ENCODE results near the gene IL17RB. TPM values are rescaled to one million over a fixed set of nuclear protein-coding genes. Genes with fewer than 3 reads are reported as not detected.

The IL17RB gene
- total and polyA plus RNA-seq, 2 of the 8 experiments (the other 6 are each of a cell fraction or from before 2014, with no cell fraction given) = 7.0 to 24.6 TPM

- H2BK15ac ChIP-seq (ENCODE audit: low read length) = no peak overlapping the region
- H3K4me2 ChIP-seq (ENCODE audit: insufficient read depth in 1 of 2, low read depth in 2 of 2, low read length in 2 of 2) = no peak overlapping the region; a peak in 1 of 4 replicates
- H4K8ac ChIP-seq (ENCODE audit: extremely low read depth, insufficient read depth, low read length) = no peak overlapping the region
- ChIA-PET CTCF (ENCODE audit: partially characterized antibody) (interaction anchor here (0.6 to 1.4 kb wide), 2 partner anchors 26 to 232 kb away, joined by 3 read pairs; no protein-coding TSS in a partner anchor), POLR2A (ENCODE audit: partially characterized antibody) (interaction anchor here (1.5 kb wide), 1 partner anchor 125 kb away, joined by 3 read pairs; no protein-coding TSS in a partner anchor)
- H3K9me3 ChIP-seq (ENCODE audit: insufficient read depth in 2 of 2, low read depth in 1 of 2, low read length in 1 of 2) = no peaks in the 10 kb centered on the region
- H3K79me1 ChIP-seq (ENCODE audit: low read depth, low read length) = no peaks in the 10 kb centered on the region
- no peak overlapping the region for H3K23ac ChIP-seq (ENCODE audit: insufficient read length)
- no peaks in the 10 kb centered on the region for H4K20me1 ChIP-seq (replicated peaks in 1 of 2; ENCODE audit: control insufficient read depth in 1 of 2, insufficient read depth in 2 of 2, low read length in 2 of 2)
- H3K4me3 ChIP-seq (ENCODE audit: extremely low read depth in 1 of 4, insufficient read depth in 2 of 4, low read depth in 3 of 4, low read length in 4 of 4) = no peak overlapping the region
- TF ChIP-seq CTBP2 (IDR thresholded peaks at IDR 0.05; ENCODE audit: borderline replicate concordance, insufficient read depth, insufficient read length, low read length) = no peak
- TF ChIP-seq TBP (IDR thresholded peaks at IDR 0.05; ENCODE audit: low read depth, low read length) = no peak
- no peak for TF ChIP-seq POU5F1 (IDR thresholded peaks at IDR 0.05; ENCODE audit: low read depth, low read length)
- no peaks in the 10 kb centered on the region for H3K27me3 ChIP-seq (replicated peaks in 1 of 4; ENCODE audit: control insufficient read depth in 3 of 4, extremely low read depth in 1 of 4, insufficient read depth in 3 of 4, low read length in 3 of 4)
- no peak overlapping the region for H3K14ac ChIP-seq (ENCODE audit: insufficient read length)
- H3K79me2 ChIP-seq (ENCODE audit: control insufficient read depth in 1 of 2, insufficient read depth in 2 of 2, low read length in 2 of 2) = no peaks in the 10 kb centered on the region
- H3K36me3 ChIP-seq (ENCODE audit: control insufficient read depth in 2 of 4, insufficient read depth in 4 of 4, low read length in 3 of 4) = no peaks in the 10 kb centered on the region; a peak in 1 of 8 replicates
- DNase-seq (ENCODE audit: low read depth in 1 of 2, low spot score in 2 of 2) (no peak), FAIRE-seq (no peak)
- H2BK120ac ChIP-seq (replicated peaks; ENCODE audit: low read depth, low read length) = no peak overlapping the region
- H3K27ac ChIP-seq (ENCODE audit: low read depth, low read length) = no peak overlapping the region
- H3K9ac ChIP-seq (replicated peaks in 1 of 4; ENCODE audit: extremely low read depth in 1 of 4, low read depth in 3 of 4, low read length in 3 of 4) = no peak overlapping the region
- H2AFZ ChIP-seq (ENCODE audit: low read length) = no peak overlapping the region
- no peaks in the 10 kb centered on the region; the same call in 1 of the 2 replicates for H3K23me2 ChIP-seq (ENCODE audit: low read depth, low read length)
- H3K18ac ChIP-seq (ENCODE audit: extremely low read depth, low read length) = no peak overlapping the region
- no peak overlapping the region for H3K4ac ChIP-seq (replicated peaks; ENCODE audit: insufficient read length, low read depth, low read length)
- no peak overlapping the region for H2AK5ac ChIP-seq (ENCODE audit: low read depth, low read length)
- no peak overlapping the region for H2BK12ac ChIP-seq (ENCODE audit: low read depth, low read length)
- WGBS, 2 experiments (ENCODE audit: extremely low coverage in 1 of 2, insufficient coverage in 1 of 2, insufficient read length in 1 of 2, insufficient replicate concordance in 2 of 2, low coverage in 1 of 2, low lambda C conversion rate in 2 of 2, missing lambda C conversion rate in 1 of 2) = 66% methylated on average over 2 of the region's 2 CpGs; no CpG with 5 or more reads in 1 of the 2 experiments
- no peak overlapping the region for H4K5ac ChIP-seq (ENCODE audit: insufficient read length, low read depth, low read length)
- H4K91ac ChIP-seq (replicated peaks; ENCODE audit: insufficient read length, low read length) = no peak overlapping the region
- H3K4me1 ChIP-seq (replicated peaks in 1 of 4; ENCODE audit: control insufficient read depth in 3 of 4, insufficient read depth in 4 of 4, low read length in 3 of 4) = no peaks in the 10 kb centered on the region
- H2BK20ac ChIP-seq (ENCODE audit: low read length) = no peak overlapping the region
- no peak overlapping the region for H2BK5ac ChIP-seq (ENCODE audit: low read depth, low read length)
- no peak overlapping the region for H3K56ac ChIP-seq (replicated peaks; ENCODE audit: insufficient read length, low read depth, low read length)
Measured at GRCh38 chr3:53829605-53830004, 16.8 kb upstream of the IL17RB start.
